ENCODE results near the gene C9orf85.
"Not testable (repeated sequence)": the region's sequence is repeated elsewhere in the genome, so short reads cannot be mapped to it uniquely, and the experiment has no call there.

C9orf85 gene

DNA sequence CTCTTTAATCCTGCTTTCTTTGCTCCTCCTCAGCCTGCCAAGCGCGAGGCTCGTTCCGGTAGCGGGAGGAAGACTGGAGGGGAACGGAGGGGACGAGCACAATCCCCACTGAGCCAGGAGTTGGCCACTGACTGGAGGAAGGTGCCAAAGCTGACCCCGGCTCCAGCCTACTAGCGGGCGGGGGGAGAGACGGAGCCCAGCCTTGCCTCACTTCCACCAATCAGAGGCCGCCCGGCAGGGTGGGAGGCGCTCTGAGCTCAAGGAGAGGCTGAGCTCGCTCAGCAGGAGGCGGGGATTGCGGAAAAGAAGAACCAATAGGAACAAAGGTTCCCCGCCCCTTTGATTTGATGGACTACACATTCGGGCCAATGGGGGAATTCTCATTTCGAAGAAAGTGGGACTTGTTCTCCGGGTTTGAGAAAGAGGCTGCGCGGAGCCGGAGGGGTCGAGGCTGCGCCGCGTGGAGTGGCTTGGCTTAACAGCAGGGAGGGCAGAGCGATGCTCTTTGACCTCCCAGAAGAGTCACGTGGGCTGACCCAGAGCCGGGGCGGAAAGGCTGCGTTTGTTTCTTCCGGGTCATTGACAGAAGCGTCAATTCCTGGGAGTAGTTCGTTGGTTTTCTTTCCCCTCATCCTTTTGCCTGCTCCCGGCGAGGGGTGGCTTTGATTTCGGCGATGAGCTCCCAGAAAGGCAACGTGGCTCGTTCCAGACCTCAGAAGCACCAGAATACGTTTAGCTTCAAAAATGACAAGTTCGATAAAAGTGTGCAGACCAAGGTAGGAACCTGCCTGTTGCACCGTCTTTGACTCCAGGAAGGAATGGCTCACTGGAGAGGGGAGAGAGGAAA, at the start of gene C9orf85, which contains the start of gene ABHD17B:
C9orf85 (plus strand) TSS at position 579 of the 847 bp plus-strand sequence; CDS start at position 675, 96 bp downstream.
ABHD17B (minus strand) TSS at position 133 of the 847 bp plus-strand sequence. CDS start 36,113 bp downstream, outside the sequence.
- peak; percentile 92 for DNase-seq (ENCODE audit: low read depth)

- no peak for DNase-seq (ENCODE audit: low read depth)
These were observed 47.8 kb upstream of the C9orf85 start for GRCh38 chr9:71863631-71864030.

- no peak for DNase-seq (ENCODE audit: low read depth)
These were observed 36.1 kb upstream of the C9orf85 start for GRCh38 chr9:71875345-71875744.

- no peak for DNase-seq (ENCODE audit: low read depth)
These were observed 35.3 kb upstream of the C9orf85 start for GRCh38 chr9:71876106-71876505.

DNA sequence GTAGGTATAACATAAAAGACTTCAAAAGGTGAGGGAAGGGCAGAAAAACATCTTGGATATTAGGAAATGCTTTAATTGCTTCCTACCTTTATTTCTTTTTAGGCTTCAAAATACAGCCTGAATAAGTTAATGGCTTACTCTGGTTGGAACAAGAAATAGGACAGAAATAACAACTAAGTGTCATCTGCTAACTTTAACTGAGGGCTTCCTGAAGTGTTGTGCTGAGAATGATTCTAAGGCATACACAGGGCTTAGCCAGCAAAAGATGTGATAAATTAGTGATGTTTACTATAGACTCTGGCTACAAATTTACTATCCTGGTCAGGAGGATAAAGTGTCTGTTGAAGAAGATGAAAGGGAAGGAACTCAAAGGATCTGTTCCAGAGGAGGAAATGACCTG, 34.6 kb upstream of the C9orf85 start:
- no peak for DNase-seq (ENCODE audit: low read depth)

- DNase-seq (ENCODE audit: low read depth): no peak
These were observed 32.8 kb upstream of the C9orf85 start for GRCh38 chr9:71878327-71879274.

- DNase-seq (ENCODE audit: low read depth): no peak
These were observed 31.7 kb upstream of the C9orf85 start for GRCh38 chr9:71879644-71880174.

DNA sequence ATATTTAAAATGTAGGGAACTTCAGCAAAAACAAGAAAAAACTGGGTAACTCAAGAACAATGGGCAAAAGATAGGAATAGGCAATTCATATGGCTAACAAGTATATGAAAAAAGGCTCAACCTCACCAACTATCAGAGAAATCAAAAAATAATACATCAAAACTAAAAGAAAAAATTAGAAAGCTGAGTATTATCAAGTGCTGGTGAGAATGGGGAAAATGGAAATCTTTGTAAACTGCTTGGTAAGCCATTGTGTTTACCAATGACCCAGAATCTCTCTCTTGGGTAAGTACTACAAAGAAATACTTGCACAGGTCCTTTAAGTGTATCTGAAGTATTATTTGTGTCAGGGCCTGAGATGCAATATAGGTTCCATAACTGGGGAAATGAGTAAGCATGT, 27.4 kb upstream of the C9orf85 start:
- no peak for DNase-seq (ENCODE audit: low read depth)

- DNase-seq (ENCODE audit: low read depth): no peak
These were observed 26.0 kb upstream of the C9orf85 start for GRCh38 chr9:71885467-71885866.

DNA sequence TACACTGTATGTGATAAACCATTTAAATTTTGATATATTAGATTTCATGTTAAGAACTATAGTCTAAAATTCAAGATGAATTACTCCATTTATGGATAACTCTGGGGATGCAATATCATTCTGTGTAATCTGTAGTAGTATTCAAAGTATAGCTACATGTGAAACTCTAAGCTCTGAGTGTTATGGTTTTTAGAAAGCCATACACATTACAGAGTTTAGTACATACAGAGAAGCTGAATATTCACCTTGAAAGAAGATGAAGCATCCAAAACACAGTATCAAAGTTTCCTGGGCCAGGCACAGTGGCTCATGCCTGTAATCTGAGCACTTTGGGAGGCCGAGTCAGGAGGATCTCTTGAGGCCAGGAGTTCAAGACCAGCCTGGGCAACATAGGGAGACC, 25.4 kb upstream of the C9orf85 start:
- DNase-seq (ENCODE audit: low read depth): no peak

DNA sequence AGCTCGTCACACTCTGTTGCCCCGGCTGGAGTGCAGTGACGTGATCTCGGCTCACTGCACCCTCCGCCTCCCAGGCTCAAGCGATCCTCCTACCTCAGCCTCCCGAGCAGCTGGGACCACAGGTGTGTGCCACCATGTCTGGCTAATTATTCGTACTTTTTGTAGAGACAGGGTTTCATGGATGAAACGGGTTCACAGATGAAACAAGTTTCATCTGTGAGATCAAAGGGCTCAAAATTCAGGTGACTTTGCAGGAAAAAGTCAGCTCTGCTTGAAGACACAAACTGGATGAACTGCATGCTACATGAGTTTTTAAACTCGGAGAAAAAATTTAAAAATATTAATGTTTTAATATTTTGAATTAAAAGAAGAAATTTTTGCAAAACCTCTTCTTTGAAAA, 24.9 kb upstream of the C9orf85 start:
- no peak for DNase-seq (ENCODE audit: low read depth)

DNA sequence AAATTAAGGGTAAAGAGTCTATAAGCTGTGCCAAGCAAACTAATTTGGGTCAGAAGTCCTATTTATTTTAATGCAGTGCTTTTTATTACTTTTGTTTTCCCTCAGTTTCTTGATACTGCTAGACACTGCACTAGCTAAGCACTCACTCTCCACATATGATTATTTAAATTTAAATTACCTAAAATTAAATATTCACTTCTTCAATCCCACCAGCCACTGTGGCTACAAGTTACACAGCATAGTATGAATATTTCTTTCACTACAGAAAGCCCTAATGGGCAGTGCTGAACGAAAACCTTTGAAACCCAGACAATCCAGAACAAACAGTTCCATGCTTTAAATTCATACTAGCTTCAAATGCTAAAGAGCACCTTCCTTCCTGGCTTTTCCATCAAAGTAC, 24.1 kb upstream of the C9orf85 start:
- no peak for DNase-seq (ENCODE audit: low read depth)

- DNase-seq (ENCODE audit: low read depth): no peak
These were observed 21.3 kb upstream of the C9orf85 start for GRCh38 chr9:71890042-71890679.

GRCh38 chr9:71891557-71892189, 19.8 kb upstream of the C9orf85 start:
- DNase-seq (ENCODE audit: low read depth): no peak

DNA sequence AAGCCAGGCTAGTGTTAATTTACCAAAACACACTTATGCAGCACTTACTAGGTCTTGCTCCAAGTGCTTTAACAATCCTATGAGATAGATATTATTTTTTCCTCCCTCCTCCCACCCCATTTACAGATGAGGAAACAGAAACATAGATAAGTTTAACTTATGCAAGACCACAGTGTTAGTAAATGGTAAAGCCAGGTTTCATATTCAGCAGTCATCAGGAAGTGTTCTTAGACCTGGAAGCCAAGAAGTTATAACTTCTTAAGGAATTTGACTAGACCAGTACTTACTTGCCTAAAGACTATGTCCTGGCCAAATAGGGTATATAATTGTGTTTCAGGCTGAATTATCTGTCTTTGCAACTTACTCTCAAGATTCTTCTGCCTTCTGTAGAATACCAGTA, 16.3 kb upstream of the C9orf85 start:
- no peak for DNase-seq (ENCODE audit: low read depth)

DNA sequence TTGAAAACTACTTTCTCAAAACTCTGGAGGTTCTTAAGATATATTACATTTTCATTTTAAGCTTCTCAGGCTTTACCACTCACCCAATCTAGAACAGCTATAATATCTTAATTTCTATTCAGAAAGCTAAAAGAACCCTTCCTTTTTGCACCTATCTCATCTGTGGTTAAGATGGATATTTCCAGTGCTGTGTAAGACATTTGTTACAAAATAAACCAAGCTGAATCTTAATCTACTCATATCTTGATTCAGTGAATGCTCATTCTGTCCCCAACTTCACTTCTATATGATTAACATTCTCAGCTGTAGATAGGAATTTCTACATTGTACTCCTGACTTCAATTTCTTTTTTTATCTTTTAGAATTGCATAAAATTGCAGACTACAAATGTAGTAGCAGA, 15.5 kb upstream of the C9orf85 start:
- DNase-seq (ENCODE audit: low read depth): no peak

GRCh38 chr9:71896761-71897160, 14.7 kb upstream of the C9orf85 start:
- no peak for DNase-seq (ENCODE audit: low read depth)

DNA sequence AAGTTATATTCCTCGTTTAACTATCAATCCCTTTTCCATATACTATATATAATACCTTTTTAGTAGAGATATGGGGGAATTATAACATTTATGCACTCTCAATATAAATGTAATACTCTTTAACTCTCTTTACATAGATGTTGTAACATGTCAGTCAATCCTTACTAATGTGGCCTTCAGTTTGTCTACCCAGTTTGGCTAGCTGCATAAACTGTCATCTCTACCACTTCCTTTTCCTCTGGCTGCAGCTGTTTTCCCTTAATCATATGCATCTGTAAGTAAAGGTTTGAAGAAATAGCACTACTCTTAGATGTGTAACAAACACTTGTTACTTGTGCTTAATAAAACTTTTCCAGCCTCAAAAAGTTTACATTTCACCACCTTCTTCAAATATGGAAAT, 13.9 kb upstream of the C9orf85 start:
- no peak for DNase-seq (ENCODE audit: low read depth)

GRCh38 chr9:71898756-71899155, 12.7 kb upstream of the C9orf85 start:
- DNase-seq (ENCODE audit: low read depth): not testable (repeated sequence)

GRCh38 chr9:71901695-71902597, 9.5 kb upstream of the C9orf85 start:
- no peak for DNase-seq (ENCODE audit: low read depth)
